VCaP (cell line): Measurements from ENCODE around the gene C11orf52.
"Not testable (repeated sequence)": the region's sequence is repeated elsewhere in the genome, so short reads cannot be mapped to it uniquely, and the experiment has no call there.

Experiments used
- H3K27ac ChIP-seq: fragments of 450-650 bp; 2 replicates; pipeline ENCODE4 v1.5.1; 2017
- TF ChIP-seq, protein P1 (sequence below): fragments of 450-650 bp; conservative IDR thresholded peaks from 2 replicates; pipeline ENCODE4 v1.5.1; 2017; ENCODE audit warnings: mild to moderate bottlenecking, moderate library complexity

Gene C11orf52

DNA sequence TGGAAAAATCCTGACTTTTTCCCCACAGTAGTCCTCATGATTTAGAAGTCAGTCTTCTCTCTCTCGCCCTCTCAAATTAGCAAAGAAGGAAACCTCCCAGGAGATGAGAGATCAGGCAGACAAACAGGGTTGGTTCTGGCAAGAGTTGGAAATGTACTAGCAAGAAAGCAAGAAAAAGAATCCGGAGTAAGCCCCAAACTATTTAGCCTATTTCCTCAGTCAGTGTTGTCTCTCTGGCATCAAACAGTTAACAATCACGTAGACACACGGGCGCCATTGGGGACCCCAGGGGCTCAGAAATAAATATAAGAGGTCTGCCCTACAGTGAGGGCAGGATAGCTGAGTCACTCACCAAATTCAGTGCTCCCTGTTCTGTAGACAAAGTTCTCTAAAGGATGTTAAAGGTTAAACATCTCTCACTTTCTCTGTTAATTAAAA is 4.7 kb downstream of the C11orf52 start:
- TF ChIP-seq, protein P1, sequence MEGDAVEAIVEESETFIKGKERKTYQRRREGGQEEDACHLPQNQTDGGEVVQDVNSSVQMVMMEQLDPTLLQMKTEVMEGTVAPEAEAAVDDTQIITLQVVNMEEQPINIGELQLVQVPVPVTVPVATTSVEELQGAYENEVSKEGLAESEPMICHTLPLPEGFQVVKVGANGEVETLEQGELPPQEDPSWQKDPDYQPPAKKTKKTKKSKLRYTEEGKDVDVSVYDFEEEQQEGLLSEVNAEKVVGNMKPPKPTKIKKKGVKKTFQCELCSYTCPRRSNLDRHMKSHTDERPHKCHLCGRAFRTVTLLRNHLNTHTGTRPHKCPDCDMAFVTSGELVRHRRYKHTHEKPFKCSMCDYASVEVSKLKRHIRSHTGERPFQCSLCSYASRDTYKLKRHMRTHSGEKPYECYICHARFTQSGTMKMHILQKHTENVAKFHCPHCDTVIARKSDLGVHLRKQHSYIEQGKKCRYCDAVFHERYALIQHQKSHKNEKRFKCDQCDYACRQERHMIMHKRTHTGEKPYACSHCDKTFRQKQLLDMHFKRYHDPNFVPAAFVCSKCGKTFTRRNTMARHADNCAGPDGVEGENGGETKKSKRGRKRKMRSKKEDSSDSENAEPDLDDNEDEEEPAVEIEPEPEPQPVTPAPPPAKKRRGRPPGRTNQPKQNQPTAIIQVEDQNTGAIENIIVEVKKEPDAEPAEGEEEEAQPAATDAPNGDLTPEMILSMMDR: no peak
- no peak overlapping the region for H3K27ac ChIP-seq

DNA sequence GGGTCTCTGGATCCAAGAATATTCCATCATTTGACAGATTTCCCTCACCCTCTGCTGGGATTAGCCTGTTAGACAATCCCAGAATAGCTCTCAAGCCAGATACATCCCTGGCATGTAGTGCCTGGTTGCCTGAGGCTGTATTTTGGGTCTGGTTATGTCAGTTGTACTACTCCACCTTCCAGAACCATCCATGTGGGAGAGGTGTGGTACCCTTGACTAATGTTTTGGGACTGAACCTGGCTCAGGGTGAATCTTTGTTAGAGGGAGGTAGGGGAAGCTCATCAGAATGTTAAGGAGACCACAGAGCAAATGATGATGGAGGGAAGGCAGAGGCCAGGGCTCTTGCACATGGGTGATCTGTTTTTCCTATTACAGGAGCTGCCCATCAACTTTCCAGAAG is 5.2 kb downstream of the C11orf52 start:
- peak overlapping the region; percentile 12; the same call in 1 of the 2 replicates for H3K27ac ChIP-seq
- TF ChIP-seq, protein P1: no peak

DNA sequence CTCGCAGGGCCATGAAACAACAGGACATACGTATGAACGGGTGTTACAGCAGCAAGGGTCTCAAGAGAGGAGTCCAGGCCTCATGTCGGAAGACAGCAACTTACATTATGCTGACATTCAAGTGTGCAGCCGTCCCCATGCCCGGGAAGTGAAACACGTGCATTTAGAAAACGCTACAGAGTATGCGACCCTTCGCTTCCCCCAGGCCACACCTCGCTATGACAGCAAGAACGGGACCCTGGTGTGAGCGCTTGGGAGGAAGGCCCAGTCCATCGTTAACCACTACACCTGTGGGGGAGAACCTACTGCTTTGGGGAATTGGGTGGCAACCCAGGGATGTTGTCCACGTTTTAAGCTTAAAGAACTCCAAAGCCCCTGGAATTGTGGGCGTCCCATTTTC is 7.2 kb downstream of the C11orf52 start:
- TF ChIP-seq, protein P1: no peak
- peak overlapping the region; percentile 85 for H3K27ac ChIP-seq

DNA sequence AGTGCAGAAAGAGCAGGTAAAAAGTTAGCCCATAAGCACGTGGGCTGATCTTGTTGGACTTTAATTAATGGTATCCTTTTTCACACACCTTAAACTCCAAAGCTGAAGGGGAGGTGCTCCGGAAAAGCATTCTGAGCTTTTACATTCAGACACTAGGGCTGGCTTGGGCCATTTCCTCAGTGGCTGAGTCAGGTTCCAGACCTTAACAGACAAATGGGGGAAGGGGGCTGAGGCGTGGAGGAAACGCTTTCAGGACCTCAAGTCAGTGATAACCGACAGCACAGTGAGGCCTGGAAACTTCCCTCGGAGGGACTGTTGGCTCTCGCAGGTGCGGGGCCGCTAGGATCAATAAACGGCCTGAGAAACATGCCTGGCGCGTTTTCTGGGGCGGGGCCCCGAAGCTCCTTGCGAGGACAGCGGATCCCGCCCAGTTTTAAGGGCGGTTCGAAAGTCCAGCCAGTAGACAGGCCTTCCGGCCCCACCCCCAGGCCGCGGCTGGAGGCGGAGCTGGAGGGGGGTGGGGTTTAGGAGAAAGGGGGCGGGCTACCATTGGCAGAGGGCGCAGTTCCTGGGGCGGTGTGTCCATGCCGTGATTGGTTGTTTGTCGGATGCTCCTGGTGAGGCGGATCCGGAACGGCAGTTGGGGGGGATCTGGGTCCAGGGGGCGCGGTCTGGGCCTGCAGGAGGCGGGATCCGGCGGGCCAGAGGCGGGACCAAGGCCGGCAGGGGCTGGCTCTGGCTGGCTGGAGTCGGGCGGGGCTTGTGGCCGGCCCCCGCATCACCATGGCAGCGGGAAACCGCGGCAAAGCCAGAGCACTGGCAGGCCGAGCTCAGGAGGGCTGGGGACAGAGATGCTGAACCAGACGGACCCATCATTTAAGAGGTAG is 8.0 kb downstream of the C11orf52 start:
- TF ChIP-seq, protein P1: no peak
- H3K27ac ChIP-seq: peak overlapping the region; percentile 85

DNA sequence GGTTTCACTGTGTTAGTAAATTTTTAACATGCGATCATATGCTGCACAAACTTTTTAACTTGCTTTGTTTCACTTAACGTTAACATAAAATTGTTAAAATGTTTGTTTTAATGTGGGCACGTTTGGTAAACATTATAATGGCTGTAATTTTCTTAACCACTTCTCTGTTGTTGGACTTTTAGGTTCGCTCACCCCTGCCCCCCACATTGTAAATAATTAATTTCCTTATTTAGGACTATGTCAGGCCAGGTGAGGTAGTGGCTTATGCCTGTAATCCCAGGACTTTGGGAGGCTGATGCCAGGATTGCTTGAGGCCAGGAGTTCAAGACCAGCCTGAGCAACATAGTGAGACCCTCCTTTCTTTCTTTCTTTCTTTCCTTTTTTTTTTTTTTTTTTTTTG is 11.8 kb downstream of the C11orf52 start:
- TF ChIP-seq, protein P1: no peak
- peak overlapping the region; percentile 53 for H3K27ac ChIP-seq

DNA sequence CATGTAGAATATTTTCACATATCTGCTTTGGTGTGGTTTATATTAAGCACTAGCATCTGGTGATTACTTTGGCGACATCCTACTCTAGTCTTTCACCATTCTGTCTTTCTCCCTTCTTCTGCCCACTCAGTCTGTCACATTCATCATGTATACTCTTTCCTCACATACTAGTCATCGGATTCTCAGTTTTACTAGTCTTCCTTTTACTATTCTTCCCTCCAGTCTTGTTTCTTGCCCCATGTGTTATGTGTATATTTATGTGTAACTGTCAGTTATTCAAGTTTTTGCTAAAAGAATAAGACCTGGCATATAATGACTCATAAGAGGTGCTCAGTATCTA is 13.9 kb downstream of the C11orf52 start:
- TF ChIP-seq, protein P1: no peak
- no peak overlapping the region for H3K27ac ChIP-seq

DNA sequence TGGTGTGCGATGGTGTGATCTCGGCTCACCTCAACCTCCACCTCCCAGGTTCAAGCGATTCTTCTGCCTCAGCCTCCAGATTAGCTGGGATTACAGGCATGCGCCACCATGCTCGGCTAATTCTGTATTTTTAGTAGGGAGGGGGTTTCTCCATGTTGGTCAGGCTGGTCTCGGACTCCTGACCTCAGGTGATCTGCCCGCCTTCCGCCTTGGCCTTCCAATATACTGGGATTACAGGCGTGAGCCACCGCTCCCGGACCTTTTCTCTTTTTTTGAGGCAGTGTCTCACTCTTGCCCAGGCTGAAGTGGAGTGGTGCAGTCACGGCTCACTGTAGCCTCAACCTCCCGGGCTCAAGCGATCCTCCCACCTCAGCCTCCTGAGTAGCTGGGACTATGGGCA is 14.5 kb downstream of the C11orf52 start:
- not testable (repeated sequence) for H3K27ac ChIP-seq

DNA sequence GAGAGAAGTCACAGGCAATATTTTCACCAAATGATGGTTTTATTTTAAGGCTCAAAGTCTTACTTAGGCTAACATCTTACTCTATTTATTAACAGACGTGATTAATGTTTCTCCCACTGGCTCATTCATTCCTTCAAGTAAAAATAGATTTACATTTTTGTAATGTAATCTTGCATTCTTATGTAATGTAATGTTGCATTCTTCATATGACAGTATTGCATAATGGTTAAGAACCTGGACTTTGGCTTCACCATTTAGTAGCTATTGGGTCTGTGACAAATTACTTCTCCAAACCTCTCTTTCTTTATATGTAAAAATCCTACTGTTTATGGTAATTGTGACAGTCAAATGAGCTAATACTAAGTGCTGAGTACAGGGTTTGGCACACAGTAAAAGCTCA is 15.2 kb downstream of the C11orf52 start:
- TF ChIP-seq, protein P1: no peak
- H3K27ac ChIP-seq: no peak overlapping the region
